Measurements from ENCODE around the gene SCN5A. TPM values are rescaled to one million over a fixed set of nuclear protein-coding genes. Genes with fewer than 3 reads are reported as not detected.

SCN5A gene
- total and polyA plus RNA-seq, 2 of the 8 experiments (the other 6 are each of a cell fraction or from before 2014, with no cell fraction given) = 4.8 to 11.4 TPM

DNA sequence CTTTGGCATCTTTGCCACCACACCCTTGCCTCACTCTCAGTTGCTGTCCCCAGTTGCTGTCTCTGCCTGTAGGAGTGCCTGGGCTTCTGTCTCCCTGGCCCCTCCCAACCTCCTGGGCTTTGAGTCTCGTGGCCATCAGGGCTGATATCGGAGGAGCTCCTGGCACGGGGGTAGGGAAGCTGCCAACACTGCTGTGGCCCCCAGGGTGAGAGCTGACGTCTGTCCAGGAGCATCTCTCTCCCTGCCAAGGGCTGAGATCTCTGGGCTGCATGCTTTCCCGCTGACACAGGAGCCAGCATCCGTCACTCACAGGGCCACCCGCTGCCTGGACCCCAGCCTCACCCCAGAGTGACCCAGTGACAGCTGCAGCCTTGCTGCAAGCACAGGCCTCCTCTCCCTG is 105.9 kb downstream of the SCN5A start:
- DNase-seq (ENCODE audit: low read depth in 1 of 2, low spot score in 2 of 2) (no peak), FAIRE-seq (no peak)
- Histone ChIP-seq H4K91ac (replicated peaks; ENCODE audit: insufficient read length, low read length) (no peak overlapping the region), H3K14ac (ENCODE audit: insufficient read length) (no peak overlapping the region), H3K79me2 (ENCODE audit: control insufficient read depth in 1 of 2, insufficient read depth in 2 of 2, low read length in 2 of 2) (no peaks in the 10 kb centered on the region), H3K4ac (replicated peaks; ENCODE audit: insufficient read length, low read depth, low read length) (no peak overlapping the region), H3K27ac (ENCODE audit: low read depth, low read length) (no peak overlapping the region), H4K20me1 (replicated peaks in 1 of 2; ENCODE audit: control insufficient read depth in 1 of 2, insufficient read depth in 2 of 2, low read length in 2 of 2) (peaks cover 0 to 2% of the 10 kb centered on the region in 2 experiments), H3K27me3 (replicated peaks in 1 of 4; ENCODE audit: control insufficient read depth in 3 of 4, extremely low read depth in 1 of 4, insufficient read depth in 3 of 4, low read length in 3 of 4) (no peaks in the 10 kb centered on the region), H3K4me2 (ENCODE audit: insufficient read depth in 1 of 2, low read depth in 2 of 2, low read length in 2 of 2) (no peak overlapping the region), H3K9me3 (ENCODE audit: insufficient read depth in 2 of 2, low read depth in 1 of 2, low read length in 1 of 2) (no peaks in the 10 kb centered on the region), H3K79me1 (ENCODE audit: low read depth, low read length) (no peaks in the 10 kb centered on the region), H3K56ac (replicated peaks; ENCODE audit: insufficient read length, low read depth, low read length) (no peak overlapping the region), H3K23me2 (ENCODE audit: low read depth, low read length) (no peaks in the 10 kb centered on the region), H3K4me1 (replicated peaks in 1 of 4; ENCODE audit: control insufficient read depth in 3 of 4, insufficient read depth in 4 of 4, low read length in 3 of 4) (peaks cover 0 to 3% (median 0%) of the 10 kb centered on the region in 4 experiments; a peak in 1 of 7 replicates), H2AK5ac (ENCODE audit: low read depth, low read length) (no peak overlapping the region), H4K8ac (ENCODE audit: extremely low read depth, insufficient read depth, low read length) (peak overlapping the region; percentile 57; the same call in 1 of the 2 replicates), H2BK20ac (ENCODE audit: low read length) (no peak overlapping the region), H2BK15ac (ENCODE audit: low read length) (0 out of 2 replicates have a peak overlapping the region, but pooled peaks have one; percentile 66), H2BK120ac (replicated peaks; ENCODE audit: low read depth, low read length) (no peak overlapping the region), H3K23ac (ENCODE audit: insufficient read length) (no peak overlapping the region), H4K5ac (ENCODE audit: insufficient read length, low read depth, low read length) (no peak overlapping the region), H2BK5ac (ENCODE audit: low read depth, low read length) (no peak overlapping the region), H3K36me3 (ENCODE audit: control insufficient read depth in 2 of 4, insufficient read depth in 4 of 4, low read length in 3 of 4) (no peaks in the 10 kb centered on the region), H3K4me3 (ENCODE audit: extremely low read depth in 1 of 4, insufficient read depth in 2 of 4, low read depth in 3 of 4, low read length in 4 of 4) (no peak overlapping the region), H2AFZ (ENCODE audit: low read length) (no peak overlapping the region), H2BK12ac (ENCODE audit: low read depth, low read length) (no peak overlapping the region; the same call in 1 of the 2 replicates), H3K18ac (ENCODE audit: extremely low read depth, low read length) (peak overlapping the region; percentile 32; the same call in 1 of the 2 replicates), H3K9ac (replicated peaks in 1 of 4; ENCODE audit: extremely low read depth in 1 of 4, low read depth in 3 of 4, low read length in 3 of 4) (no peak overlapping the region)
- POLR2A ChIA-PET (ENCODE audit: partially characterized antibody) = interaction anchor here (1.2 kb wide), 1 partner anchor 9 kb away, joined by 3 read pairs; no protein-coding TSS in a partner anchor
- TF ChIP-seq, protein P1, sequence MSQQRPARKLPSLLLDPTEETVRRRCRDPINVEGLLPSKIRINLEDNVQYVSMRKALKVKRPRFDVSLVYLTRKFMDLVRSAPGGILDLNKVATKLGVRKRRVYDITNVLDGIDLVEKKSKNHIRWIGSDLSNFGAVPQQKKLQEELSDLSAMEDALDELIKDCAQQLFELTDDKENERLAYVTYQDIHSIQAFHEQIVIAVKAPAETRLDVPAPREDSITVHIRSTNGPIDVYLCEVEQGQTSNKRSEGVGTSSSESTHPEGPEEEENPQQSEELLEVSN (IDR thresholded peaks at IDR 0.05) = no peak
- TF ChIP-seq GABPA (IDR thresholded peaks at IDR 0.05; ENCODE audit: borderline replicate concordance, insufficient read depth, low read length) (no peak), SIRT6 (IDR thresholded peaks at IDR 0.05; ENCODE audit: low read length) (no peak), TEAD4 (IDR thresholded peaks at IDR 0.05; ENCODE audit: low read depth, low read length) (no peak), TAF1 (IDR thresholded peaks at IDR 0.05; ENCODE audit: low read depth, low read length) (no peak), JUND (IDR thresholded peaks at IDR 0.05; ENCODE audit: low read length) (no peak), POU5F1 (IDR thresholded peaks at IDR 0.05; ENCODE audit: low read depth, low read length) (no peak)
- WGBS, 2 experiments (ENCODE audit: extremely low coverage in 1 of 2, insufficient coverage in 1 of 2, insufficient read length in 1 of 2, insufficient replicate concordance in 2 of 2, low coverage in 1 of 2, low lambda C conversion rate in 2 of 2, missing lambda C conversion rate in 1 of 2) = 91% methylated on average over 7 of the region's 7 CpGs; no CpG with 5 or more reads in 1 of the 2 experiments
- CTCF ChIA-PET (ENCODE audit: partially characterized antibody) = interaction anchor here (0.6 to 5.3 kb wide), 8 partner anchors 12 to 115 kb away, joined by 3 to 16 read pairs (median 6); no protein-coding TSS in a partner anchor
